Measurements from ENCODE around the gene CASP3.

- TF ChIP-seq SIN3A (IDR thresholded peaks at IDR 0.05; ENCODE audit: low read depth) (no peak), MAX (IDR thresholded peaks at IDR 0.05) (no peak), EGR1 (IDR thresholded peaks at IDR 0.05; ENCODE audit: low read depth) (no peak)
Measured at GRCh38 chr4:184641022-184641421, 8.2 kb downstream of the CASP3 start.

All from HCT116 (cell line).